Activated naive CD4-positive, alpha-beta T cell treated with anti-CD3 and anti-CD28 coated beads, Interleukin-2, amount 10 ng/mL, durations not matched to agents 7 days and 5 days (primary cell): ENCODE data around the gene MCTP2.

Experiments
- CTCF ChIA-PET: fragments of 350-600 bp; sonication (Branson Sonifier 250); formaldehyde crosslinking; loops from one replicate; lab custom pipeline; 2021; ENCODE audit warnings: antibody characterized with exemption; lab: Charles Lee
- DNase-seq: peaks from one replicate; pipeline ENCODE4 v3.0.0-alpha.2; 2020
- H3K27ac Mint-ChIP-seq: one replicate; pipeline ENCODE4 v1.8.0; 2021; ENCODE audit warnings: mild to moderate bottlenecking, moderate library complexity, mixed read lengths
- H3K27me3 Mint-ChIP-seq: one replicate; pipeline ENCODE4 v1.8.0; 2021; ENCODE audit warnings: mild to moderate bottlenecking, mixed read lengths
- H3K36me3 Mint-ChIP-seq: one replicate; pipeline ENCODE4 v1.8.0; 2021; ENCODE audit warnings: mixed read lengths
- H3K4me1 Mint-ChIP-seq: one replicate; pipeline ENCODE4 v1.8.0; 2021; ENCODE audit warnings: mixed read lengths
- H3K4me3 Mint-ChIP-seq: one replicate; pipeline ENCODE4 v1.8.0; 2021; ENCODE audit warnings: mild to moderate bottlenecking, moderate library complexity, mixed read lengths
- H3K9me3 Mint-ChIP-seq: one replicate; pipeline ENCODE4 v1.8.0; 2021; ENCODE audit warnings: mixed read lengths

The MCTP2 gene

DNA sequence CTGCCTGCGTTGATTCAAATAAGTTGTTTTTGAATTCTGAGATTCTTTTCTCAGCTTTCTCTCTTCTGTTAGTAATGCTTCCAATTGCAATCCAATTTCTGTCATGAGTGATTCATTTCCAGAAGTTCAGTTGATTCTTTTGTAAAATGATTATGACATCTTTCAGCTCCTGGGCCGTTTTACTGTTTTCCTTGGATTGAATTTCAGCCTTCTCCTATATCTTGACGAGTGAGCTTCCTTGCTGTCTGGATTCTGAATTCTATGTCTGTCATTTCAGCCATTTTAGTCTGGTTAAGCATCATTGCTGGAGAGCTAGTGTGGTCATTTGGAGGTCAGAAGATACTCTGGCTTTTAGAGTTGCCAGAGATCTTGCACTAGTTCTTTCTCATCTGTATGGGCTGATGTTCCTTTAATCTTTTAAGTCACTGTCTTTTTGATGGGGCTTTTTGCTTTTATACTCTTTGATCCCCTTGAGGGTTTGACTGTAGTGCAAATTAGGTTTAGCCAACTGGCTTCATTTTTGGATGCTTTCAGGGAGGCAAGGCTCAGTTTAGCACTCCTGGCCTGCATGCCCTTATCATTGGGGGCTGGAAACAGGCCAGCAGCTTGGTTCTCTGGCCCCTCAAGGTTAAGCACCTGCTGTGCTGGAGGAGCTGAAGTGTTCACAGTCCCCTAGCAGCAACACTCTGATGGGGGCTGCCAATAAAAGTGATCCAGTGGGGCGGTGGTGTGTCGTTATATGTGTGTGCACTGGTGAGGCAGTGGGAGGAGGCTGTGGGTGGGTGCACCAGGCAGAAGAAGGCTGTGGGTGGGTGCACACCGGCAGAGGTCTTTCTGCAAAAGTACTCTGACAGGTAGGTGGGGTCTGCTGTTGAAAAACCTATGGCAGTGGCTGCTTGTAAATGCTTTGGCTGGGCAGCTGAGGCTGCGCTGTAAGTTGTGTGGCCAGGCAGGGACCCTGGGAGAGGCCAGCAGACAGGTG lies 51.2 kb downstream of the MCTP2 start:
- no peak for DNase-seq
- CTCF ChIA-PET, result interaction anchor here (0.6 to 1.2 kb wide), 3 partner anchors 24 to 27 kb away, joined by 3 read pairs; no protein-coding TSS in a partner anchor
- H3K4me1 Mint-ChIP-seq, result peaks cover 29% of the 10 kb centered on the region
- H3K27me3 Mint-ChIP-seq, result no peaks in the 10 kb centered on the region
- H3K27ac Mint-ChIP-seq, result no peak overlapping the region
- no peak overlapping the region for H3K4me3 Mint-ChIP-seq
- H3K9me3 Mint-ChIP-seq, result peaks cover 13% of the 10 kb centered on the region
- H3K36me3 Mint-ChIP-seq, result peaks cover 30% of the 10 kb centered on the region

- Mint-ChIP-seq H3K27me3 (no peaks in the 10 kb centered on the region), H3K4me1 (peaks cover 28% of the 10 kb centered on the region), H3K9me3 (peaks cover 10% of the 10 kb centered on the region), H3K36me3 (peaks cover 22% of the 10 kb centered on the region), H3K27ac (peak overlapping the region; percentile 16), H3K4me3 (no peak overlapping the region)
- CTCF ChIA-PET, result interaction anchor here (1.0 to 1.7 kb wide), 2 partner anchors 11 to 21 kb away, joined by 3 to 5 read pairs; no protein-coding TSS in a partner anchor
- no peak for DNase-seq
Measured at GRCh38 chr15:94286583-94286982, 55.2 kb downstream of the MCTP2 start.

GRCh38 chr15:94287794-94288246 lies 56.5 kb downstream of the MCTP2 start:
- Mint-ChIP-seq H3K4me1 (peaks cover 30% of the 10 kb centered on the region), H3K9me3 (peaks cover 5% of the 10 kb centered on the region), H3K36me3 (peaks cover 13% of the 10 kb centered on the region), H3K4me3 (peak overlapping the region; percentile 34), H3K27ac (peak overlapping the region; percentile 56), H3K27me3 (no peaks in the 10 kb centered on the region)
- CTCF ChIA-PET, result interaction anchor here (0.9 to 2.2 kb wide), 5 partner anchors 9 to 125 kb away, joined by 3 to 12 read pairs (median 4); no protein-coding TSS in a partner anchor
- DNase-seq, result peak; percentile 67

DNA sequence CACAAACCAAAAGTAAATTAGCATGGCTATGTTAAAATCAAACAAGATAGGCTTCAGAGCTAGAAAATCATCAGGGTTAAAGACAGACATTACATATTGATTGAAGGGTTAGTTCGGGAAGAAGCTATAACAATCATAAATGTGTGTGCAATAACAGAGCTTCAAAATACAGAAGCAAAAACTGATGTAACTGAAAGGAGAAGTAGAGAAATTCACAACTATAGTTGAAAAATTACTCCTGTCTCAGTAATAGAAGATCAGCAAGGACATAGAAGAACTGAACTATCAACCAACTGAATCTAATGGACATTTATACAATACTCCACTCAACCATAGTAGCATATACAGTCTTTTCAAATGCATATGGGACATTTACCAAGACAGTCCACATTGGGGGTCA lies 59.4 kb downstream of the MCTP2 start:
- H3K36me3 Mint-ChIP-seq, result peaks cover 13% of the 10 kb centered on the region
- H3K9me3 Mint-ChIP-seq, result peaks cover 5% of the 10 kb centered on the region
- H3K27me3 Mint-ChIP-seq, result no peaks in the 10 kb centered on the region
- DNase-seq, result no peak
- no peak overlapping the region for H3K27ac Mint-ChIP-seq
- H3K4me3 Mint-ChIP-seq, result no peak overlapping the region
- H3K4me1 Mint-ChIP-seq, result peaks cover 48% of the 10 kb centered on the region
- CTCF ChIA-PET, result no interaction called here

GRCh38 chr15:94293411-94294402 lies 62.3 kb downstream of the MCTP2 start:
- Mint-ChIP-seq H3K4me3 (no peak overlapping the region), H3K9me3 (peaks cover 5% of the 10 kb centered on the region), H3K4me1 (peaks cover 47% of the 10 kb centered on the region), H3K27ac (no peak overlapping the region), H3K27me3 (no peaks in the 10 kb centered on the region), H3K36me3 (peaks cover 8% of the 10 kb centered on the region)
- DNase-seq, result no peak
- CTCF ChIA-PET, result no interaction called here

DNA sequence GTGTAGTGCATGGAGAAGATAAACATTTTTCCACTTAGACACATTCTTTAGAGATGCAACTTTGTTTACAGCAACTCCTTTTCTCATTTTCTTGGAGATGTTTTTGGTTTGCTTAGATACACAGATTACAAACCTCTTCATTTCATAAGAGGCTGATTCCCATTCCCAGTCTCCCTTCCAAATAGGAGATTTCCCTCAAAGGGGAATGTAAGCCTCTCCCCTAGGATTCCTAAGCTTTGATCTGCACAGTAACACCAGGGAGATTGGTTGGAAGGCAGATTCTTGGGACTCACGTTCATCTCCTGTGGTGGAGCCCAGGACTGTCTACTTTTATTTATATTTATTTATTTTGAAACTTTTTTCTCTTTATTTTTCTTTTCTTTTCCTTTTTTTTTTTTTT lies 63.2 kb downstream of the MCTP2 start:
- peaks cover 5% of the 10 kb centered on the region for H3K9me3 Mint-ChIP-seq
- no peak overlapping the region for H3K4me3 Mint-ChIP-seq
- no peak for DNase-seq
- peaks cover 6% of the 10 kb centered on the region for H3K36me3 Mint-ChIP-seq
- H3K27me3 Mint-ChIP-seq, result no peaks in the 10 kb centered on the region
- H3K27ac Mint-ChIP-seq, result no peak overlapping the region
- H3K4me1 Mint-ChIP-seq, result peaks cover 49% of the 10 kb centered on the region
- CTCF ChIA-PET, result no interaction called here

DNA sequence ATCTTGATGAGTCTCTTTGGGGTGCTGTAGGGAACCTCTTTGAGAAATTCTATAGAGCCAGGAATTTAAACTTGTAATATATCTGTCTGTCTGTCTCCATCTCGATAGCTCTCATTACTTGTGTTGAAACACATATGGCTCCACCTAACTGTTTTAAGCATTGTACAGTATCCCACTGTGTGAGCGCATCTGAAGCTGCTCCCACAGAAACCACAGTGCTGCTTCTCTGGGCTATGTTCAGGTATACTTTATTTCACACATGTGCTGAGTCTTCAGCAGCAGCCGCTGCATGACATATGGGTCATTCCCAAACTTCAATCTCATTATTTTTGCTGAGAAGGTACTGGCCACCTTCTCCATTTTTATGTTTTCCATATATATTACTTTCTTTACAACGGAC lies 63.9 kb downstream of the MCTP2 start:
- CTCF ChIA-PET, result no interaction called here
- Mint-ChIP-seq H3K36me3 (peaks cover 8% of the 10 kb centered on the region), H3K9me3 (peaks cover 4% of the 10 kb centered on the region), H3K27me3 (no peaks in the 10 kb centered on the region), H3K4me3 (no peak overlapping the region), H3K4me1 (peaks cover 50% of the 10 kb centered on the region), H3K27ac (no peak overlapping the region)
- DNase-seq, result no peak

- H3K4me1 Mint-ChIP-seq, result peaks cover 50% of the 10 kb centered on the region
- H3K9me3 Mint-ChIP-seq, result no peaks in the 10 kb centered on the region
- DNase-seq, result no peak
- no peak overlapping the region for H3K27ac Mint-ChIP-seq
- peaks cover 13% of the 10 kb centered on the region for H3K36me3 Mint-ChIP-seq
- CTCF ChIA-PET, result interaction anchor here (1.8 kb wide), 1 partner anchor 9 kb away, joined by 5 read pairs; no protein-coding TSS in a partner anchor
- H3K4me3 Mint-ChIP-seq, result no peak overlapping the region
- H3K27me3 Mint-ChIP-seq, result no peaks in the 10 kb centered on the region
Measured at GRCh38 chr15:94296717-94297116, 65.4 kb downstream of the MCTP2 start.

DNA sequence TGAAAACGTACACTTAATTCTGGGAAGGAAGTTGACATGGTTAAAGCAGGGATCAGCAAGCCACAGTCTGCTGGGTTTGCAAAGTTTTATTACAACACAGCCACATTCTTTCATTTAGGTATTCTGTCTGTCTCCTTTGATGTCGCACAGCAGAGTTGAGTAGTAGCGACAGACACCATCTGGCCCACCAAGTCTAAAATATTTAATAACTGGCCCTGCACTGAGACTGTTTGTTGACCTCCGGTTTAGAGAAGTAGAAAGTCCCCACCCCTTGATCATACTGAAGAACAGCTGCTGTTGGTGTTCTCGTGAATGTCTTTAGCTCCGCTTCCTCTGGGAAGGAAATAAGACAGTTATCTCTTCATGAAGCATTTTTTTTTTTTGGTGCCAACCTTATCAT lies 66.2 kb downstream of the MCTP2 start:
- Mint-ChIP-seq H3K4me3 (peak overlapping the region; percentile 12), H3K9me3 (peaks cover 4% of the 10 kb centered on the region), H3K27me3 (no peaks in the 10 kb centered on the region), H3K36me3 (peaks cover 19% of the 10 kb centered on the region), H3K4me1 (peaks cover 50% of the 10 kb centered on the region), H3K27ac (peak overlapping the region; percentile 63)
- CTCF ChIA-PET, result interaction anchor here (1.8 kb wide), 1 partner anchor 10 kb away, joined by 5 read pairs; no protein-coding TSS in a partner anchor
- DNase-seq, result no peak

GRCh38 chr15:94298364-94298763 lies 67.0 kb downstream of the MCTP2 start:
- CTCF ChIA-PET, result interaction anchor here (1.8 kb wide), 1 partner anchor 11 kb away, joined by 5 read pairs; no protein-coding TSS in a partner anchor

DNA sequence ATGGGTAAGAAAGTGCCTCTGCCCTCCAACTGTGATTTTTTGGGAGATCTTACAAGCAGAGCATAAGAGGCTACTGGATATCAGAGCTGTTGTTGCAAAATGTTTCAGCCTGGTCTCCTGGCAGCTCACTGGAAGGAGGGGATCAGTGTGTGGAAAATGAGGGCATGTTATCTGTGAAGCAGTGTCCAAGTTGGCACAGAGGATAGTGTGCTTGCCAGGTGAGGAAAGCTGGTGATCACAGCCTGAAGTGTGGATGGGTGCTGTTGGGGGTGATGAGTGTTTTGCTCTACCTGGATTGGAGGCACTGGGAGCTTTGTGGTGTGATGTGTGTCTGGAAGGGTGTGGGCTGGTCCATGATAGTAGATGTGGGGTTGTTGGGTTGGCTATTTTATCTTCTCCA lies 69.3 kb downstream of the MCTP2 start:
- Mint-ChIP-seq H3K27me3 (no peaks in the 10 kb centered on the region), H3K4me1 (peaks cover 48% of the 10 kb centered on the region), H3K27ac (no peak overlapping the region), H3K9me3 (peaks cover 17% of the 10 kb centered on the region), H3K4me3 (no peak overlapping the region), H3K36me3 (peaks cover 37% of the 10 kb centered on the region)
- DNase-seq, result no peak
- CTCF ChIA-PET, result no interaction called here

More at GRCh38 chr15:94298364-94298763, 67.0 kb downstream of the MCTP2 start:
- Mint-ChIP-seq H3K4me3 (no peak overlapping the region), H3K36me3 (peaks cover 26% of the 10 kb centered on the region), H3K27ac (no peak overlapping the region), H3K4me1 (peaks cover 46% of the 10 kb centered on the region), H3K27me3 (no peaks in the 10 kb centered on the region), H3K9me3 (peaks cover 11% of the 10 kb centered on the region)
- no peak for DNase-seq

DNA sequence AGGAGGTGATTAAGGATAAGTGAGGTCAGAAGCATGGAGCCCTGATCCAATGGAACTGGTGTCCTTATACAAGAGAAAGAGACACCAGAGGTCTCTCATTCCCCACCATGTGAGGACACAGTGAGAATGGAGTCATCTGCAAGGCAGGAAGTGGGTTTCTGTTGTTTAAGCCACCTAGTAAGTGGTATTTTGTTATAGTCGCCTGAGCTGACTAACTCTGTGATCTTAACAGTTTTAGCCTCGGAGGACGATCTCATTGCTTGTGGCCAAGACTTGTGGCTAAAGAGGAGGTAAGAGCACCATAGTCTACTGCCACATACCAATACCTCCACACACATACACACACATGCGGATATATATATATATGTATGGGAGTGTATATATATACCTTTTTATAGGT lies 73.8 kb downstream of the MCTP2 start:
- Mint-ChIP-seq H3K4me3 (no peak overlapping the region), H3K4me1 (peaks cover 38% of the 10 kb centered on the region)
- CTCF ChIA-PET, result interaction anchor here (1.0 to 3.3 kb wide), 5 partner anchors 17 to 141 kb away, joined by 3 to 8 read pairs (median 4); partner anchors contain the start of gene MCTP2

More for the DNA sequence above, 73.8 kb downstream of the MCTP2 start:
- H3K27me3 Mint-ChIP-seq, result no peaks in the 10 kb centered on the region
- H3K36me3 Mint-ChIP-seq, result peaks cover 47% of the 10 kb centered on the region
- H3K27ac Mint-ChIP-seq, result peak overlapping the region; percentile 53
- H3K9me3 Mint-ChIP-seq, result peaks cover 17% of the 10 kb centered on the region
- peak; percentile 43 for DNase-seq
